ENCODE measurements around the gene DCLK2.

The DCLK2 gene

DNA sequence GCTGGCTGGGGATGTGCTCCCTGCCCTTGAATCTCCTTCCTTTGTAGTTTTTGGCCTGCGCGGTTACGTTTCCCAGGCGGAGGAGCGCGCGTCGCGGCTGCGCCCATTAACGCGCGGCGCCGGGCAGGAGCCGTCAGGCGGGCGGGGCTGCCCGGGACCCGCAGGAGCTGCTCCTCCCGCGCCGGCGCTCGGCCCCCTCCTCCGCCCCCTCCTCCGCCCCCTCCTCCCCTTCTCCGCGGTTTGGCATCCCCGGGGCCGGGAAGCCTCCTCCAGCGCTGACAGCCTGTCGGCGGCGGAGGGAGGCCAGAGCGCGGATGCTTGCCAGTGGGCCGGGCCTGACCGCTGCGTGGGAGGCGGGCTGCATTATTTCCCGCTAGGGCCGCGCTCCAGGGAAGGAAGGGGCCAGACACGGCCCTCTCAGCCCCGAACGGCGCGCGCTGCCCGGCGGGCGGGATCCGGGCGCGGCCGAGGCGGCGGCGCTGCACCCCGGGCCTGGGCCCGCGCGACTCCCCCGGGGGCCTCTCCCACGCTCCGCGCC is at the start of gene DCLK2:
Gene DCLK2 (plus strand): TSS at position 405 of the 538 bp plus-strand sequence. CDS start 583 bp downstream, outside the sequence.
- peak; percentile 20 to 23 for DNase-seq

- DNase-seq, result no peak
Measured at GRCh38 chr4:150032541-150032940, 45.7 kb upstream of the DCLK2 start.

DNA sequence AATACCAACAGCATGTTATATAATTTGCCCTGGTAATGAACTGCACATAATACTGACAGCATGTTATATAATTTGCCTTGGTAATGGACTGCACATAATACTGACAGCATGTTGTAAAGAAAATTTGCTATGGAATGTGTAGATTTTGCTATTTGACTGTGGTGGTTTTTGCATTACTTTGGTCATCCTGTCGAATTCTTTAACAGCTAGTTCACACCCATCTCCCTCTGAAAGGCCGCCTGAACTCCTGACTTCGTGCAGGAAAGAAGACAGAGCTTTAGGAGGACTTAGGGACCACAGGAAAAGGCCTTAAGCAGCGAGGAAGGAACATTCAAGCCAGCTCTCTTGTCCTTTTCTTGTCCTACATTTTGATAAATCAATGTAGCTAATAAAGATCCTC is 45.2 kb upstream of the DCLK2 start:
- no peak for DNase-seq

DNA sequence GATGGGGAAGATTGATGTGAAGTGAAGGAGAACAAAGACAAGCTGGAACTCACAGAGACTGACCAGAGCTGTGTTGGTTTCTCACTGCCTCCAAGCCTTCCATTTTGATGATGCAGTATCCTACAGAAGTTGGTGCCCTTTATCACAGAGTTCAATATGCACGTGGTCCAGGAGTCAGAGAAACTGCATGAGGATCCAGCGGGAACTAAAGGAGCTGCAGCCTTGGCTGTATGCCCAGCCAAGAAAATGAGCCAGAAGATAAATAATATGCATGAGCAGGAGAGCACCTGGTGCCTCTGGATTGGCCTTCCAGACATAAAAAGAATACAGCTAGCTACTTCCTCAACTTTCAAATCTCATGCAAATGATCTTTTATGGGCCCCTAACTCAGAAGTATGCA is 44.3 kb upstream of the DCLK2 start:
- no peak for DNase-seq

DNA sequence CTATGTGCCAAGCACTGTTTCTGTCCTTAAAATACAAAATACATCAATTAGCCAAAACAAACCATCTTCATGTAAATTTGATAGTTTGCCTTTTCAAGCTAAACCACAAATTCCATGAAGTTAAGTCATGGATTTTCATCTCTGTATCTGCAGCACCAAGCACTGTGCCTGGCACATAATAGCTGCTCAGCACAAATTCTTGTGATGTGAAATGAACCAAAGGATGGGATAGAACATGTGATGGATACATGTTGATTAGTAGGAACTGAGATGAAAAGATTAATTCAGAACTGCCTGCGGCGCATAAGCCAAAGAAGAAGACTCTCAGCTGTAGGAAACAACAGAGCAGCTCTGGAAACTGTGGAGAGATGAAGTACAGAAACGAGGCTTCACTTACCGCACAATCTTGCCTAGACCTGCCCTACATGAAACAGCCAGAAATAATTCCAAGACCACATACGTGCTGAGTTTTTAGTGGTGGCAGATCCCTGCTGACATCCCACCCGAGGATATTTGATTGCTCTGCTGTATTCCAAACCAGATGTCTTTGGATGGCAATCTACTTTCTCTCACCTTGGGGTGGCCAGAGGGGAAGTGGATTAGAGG is 40.9 kb upstream of the DCLK2 start:
- DNase-seq, result no peak

DNA sequence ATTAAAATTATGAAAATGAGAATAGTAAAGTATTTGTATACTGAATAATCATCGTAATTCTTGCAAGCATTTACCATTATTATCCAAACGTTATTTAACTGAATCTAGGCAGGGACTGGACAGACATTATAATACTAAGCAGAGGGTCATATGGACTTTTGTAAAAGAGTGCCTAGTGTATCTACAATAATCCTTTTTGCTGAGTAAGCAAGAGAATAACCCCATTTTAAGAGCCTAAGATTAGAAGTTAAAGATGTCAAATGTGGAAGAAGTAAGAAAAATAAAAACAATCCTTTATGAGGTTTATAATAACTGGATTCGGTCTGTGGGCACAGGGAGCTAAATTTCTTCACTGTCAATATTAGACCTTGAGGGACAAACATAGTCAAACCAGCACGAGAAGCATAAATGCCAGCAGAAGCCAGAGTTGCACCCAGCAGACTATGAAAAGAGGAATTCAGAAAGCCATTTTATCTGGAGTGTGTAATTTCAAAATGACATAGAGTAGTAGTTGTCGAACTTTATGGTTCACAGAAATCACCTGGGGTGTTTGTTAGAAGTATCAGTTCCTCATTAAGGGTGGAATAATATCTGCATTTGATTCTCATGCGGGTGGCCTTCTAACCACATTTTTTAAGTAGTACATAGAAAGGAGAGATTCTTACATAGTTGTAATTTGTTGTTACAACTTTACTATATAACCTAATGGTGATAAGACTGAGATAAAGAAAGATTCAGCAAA is 39.7 kb upstream of the DCLK2 start:
- DNase-seq, result no peak

GRCh38 chr4:150039274-150040127 is 38.7 kb upstream of the DCLK2 start:
- no peak for DNase-seq

- DNase-seq, result no peak
Measured at GRCh38 chr4:150044517-150044916, 33.7 kb upstream of the DCLK2 start.

- DNase-seq, result no peak
Measured at GRCh38 chr4:150045410-150045809, 32.8 kb upstream of the DCLK2 start.

GRCh38 chr4:150046728-150047217 is 31.5 kb upstream of the DCLK2 start:
- no peak for DNase-seq

DNA sequence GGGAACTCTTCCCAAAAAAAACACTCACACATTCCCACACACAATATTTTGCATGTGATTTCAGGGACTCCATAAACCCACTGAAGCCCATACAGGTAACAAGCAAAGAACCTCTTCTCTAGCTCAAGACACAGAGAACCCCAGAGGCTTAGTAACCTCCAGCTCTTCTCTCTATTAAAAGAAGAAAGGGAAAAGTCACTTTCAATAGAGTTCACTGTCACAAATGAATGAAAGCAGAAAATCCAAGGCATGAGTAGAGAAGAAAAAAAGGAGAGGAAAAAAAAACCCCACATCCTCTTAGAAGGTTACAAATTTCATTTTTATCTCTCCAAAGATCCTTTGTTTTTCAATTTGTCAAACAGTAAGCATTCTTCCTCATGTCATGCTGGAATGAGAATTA is 30.7 kb upstream of the DCLK2 start:
- DNase-seq, result no peak

- no peak for DNase-seq
Measured at GRCh38 chr4:150049682-150050081, 28.6 kb upstream of the DCLK2 start.

DNA sequence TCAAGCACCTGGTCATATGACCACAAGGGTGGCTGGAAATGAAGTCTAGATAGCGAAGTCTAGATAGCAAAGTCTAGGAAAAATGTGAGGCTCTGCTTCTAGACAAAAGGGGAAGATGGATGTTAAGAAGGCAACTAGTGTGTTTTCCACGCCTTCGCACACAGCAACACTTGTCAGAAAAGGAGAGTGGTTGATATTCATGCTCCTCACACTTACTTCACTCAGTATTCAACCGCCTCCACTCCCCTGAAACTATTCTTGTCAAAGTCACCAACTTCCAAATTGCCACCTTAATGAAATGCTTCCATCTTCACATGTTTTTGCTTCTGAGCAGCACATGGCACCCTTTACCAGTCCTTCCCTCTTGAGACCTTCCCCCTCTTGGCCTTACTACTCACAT is 27.7 kb upstream of the DCLK2 start:
- DNase-seq, result no peak

- no peak for DNase-seq
Measured at GRCh38 chr4:150051111-150051510, 27.1 kb upstream of the DCLK2 start.

DNA sequence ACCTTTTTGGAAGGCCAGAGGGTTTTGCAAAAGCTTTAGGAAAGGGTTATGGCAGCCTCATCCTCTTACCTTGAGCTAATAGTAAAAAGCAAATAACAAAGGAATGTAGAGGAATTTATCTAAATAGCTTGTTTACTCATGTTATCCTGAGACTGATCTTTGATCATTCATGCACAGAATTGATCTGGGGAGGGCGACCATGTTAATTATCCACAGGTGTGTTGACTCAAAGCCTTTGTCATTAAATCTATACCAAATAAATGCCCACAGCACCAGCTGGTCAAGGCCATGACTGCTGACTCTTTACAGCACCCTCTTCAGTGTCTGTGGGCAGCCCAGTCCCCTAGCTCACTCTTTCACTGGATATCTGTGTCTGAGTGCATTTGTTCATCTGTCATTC is 22.8 kb upstream of the DCLK2 start:
- no peak for DNase-seq

DNA sequence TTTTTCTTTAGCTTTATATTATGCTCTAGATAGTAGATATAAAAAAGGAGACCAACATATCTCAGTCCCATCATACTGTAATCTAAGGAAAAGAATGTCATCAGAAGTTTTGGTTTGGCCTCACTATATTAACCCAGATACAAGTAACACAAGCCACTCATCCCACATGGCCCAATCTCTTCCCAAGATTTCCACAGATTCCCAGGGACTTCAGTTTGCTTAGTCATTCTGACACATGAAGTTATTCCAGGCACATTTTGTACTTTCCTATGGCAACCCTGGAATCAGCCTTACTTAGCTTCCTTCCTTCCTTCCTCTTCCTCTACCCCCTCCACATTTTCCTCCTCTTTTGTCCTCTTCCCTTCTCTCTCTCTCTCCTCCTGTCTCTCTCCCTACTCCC is 21.7 kb upstream of the DCLK2 start:
- no peak for DNase-seq

GRCh38 chr4:150061086-150061776 is 17.0 kb upstream of the DCLK2 start:
- DNase-seq, result no peak

DNA sequence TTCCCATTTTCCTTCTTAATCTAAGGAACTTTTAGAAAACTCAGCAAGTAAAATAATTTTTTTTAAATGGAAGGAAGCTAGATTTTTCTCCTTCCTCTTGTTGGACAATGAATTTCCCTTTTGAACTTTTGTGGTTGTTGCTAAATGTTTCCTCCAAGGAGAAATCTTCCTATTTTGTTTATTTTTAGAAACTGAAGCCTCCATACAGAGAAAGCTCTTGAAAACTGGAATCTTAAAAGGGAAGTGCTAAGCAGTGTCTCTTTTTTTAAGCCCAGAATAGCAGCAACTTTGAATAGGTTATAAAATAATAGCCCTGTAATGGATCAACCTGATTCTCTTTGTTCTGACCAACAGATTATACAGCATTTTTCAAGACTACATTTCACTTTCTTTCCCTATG is 15.1 kb upstream of the DCLK2 start:
- no peak for DNase-seq

DNA sequence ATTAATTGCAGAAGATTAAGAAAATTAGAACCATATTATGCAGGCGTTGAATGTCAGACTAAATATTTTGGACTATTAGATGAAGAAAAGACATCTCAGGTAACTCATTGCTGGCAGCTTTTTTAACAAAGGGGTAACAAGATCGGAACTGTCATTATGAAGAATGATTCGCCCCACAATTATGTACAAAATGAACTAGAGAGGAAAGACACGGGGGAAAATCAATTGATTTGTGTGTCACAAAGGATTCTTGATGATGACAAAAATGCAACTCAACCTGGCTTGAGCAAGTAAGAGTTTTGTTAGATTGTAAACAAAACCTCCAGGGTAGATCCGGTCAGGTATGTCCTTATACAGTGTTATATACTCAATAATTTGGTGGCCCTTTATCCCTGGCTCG is 12.5 kb upstream of the DCLK2 start:
- DNase-seq, result no peak

- DNase-seq, result no peak
Measured at GRCh38 chr4:150067859-150068258, 10.4 kb upstream of the DCLK2 start.

- no peak for DNase-seq
Measured at GRCh38 chr4:150068300-150068960, 9.8 kb upstream of the DCLK2 start.

- no peak for DNase-seq
Measured at GRCh38 chr4:150069353-150069752, 8.9 kb upstream of the DCLK2 start.

Data from activated T-cell treated with anti-CD3 and anti-CD28 coated beads, Interleukin-2, amount 50 U/mL, for 48 hours (primary cell).